H1 (cell line): ENCODE results near the gene RHBDD2. TPM values are rescaled to one million over a fixed set of nuclear protein-coding genes. Genes with fewer than 3 reads are reported as not detected.
"Not testable (repeated sequence)": the region's sequence is repeated elsewhere in the genome, so short reads cannot be mapped to it uniquely, and the experiment has no call there.

Experiments used
- CTCF ChIA-PET: fragments of 300-600 bp; sonication (Branson Sonifier 250); formaldehyde crosslinking; loops from one replicate; lab custom pipeline; 2021; ENCODE audit not compliant: partially characterized antibody; lab: Charles Lee
- POLR2A ChIA-PET: fragments of 300-600 bp; sonication (Branson Sonifier 250); formaldehyde crosslinking; loops from one replicate; lab custom pipeline; 2021; ENCODE audit warnings: inconsistent platforms; ENCODE audit not compliant: partially characterized antibody; lab: Charles Lee
- DNase-seq, 2 experiments: peaks; one replicate each; pipeline versions ENCODE4 v3.0.0 to v3.0.0-alpha.2; 2010 to 2022; ENCODE audit warnings: low spot score in 2 of 2, low read depth in 1 of 2, mixed read lengths in 1 of 2
- FAIRE-seq: peaks from 2 replicates; lab custom pipeline; 2011; peaks lifted over from hg19 to GRCh38; lab: Jason Lieb, UNC
- H2AFZ ChIP-seq: 2 replicates; pipeline ENCODE4 v1.8.1; 2012; ENCODE audit warnings: low read length, inconsistent platforms
- H2AK5ac ChIP-seq: 2 replicates; pipeline ENCODE4 v1.6.1; 2013; ENCODE audit warnings: low read depth, low read length
- H2BK120ac ChIP-seq: replicated peaks from 2 replicates; pipeline ENCODE3; 2013; ENCODE audit warnings: low read depth, low read length, inconsistent platforms
- H2BK12ac ChIP-seq: 2 replicates; pipeline ENCODE4 v1.6.1; 2013; ENCODE audit warnings: low read depth, low read length
- H2BK15ac ChIP-seq: 2 replicates; pipeline ENCODE4 v1.6.1; 2013; ENCODE audit warnings: low read length
- H2BK20ac ChIP-seq: 2 replicates; pipeline ENCODE4 v1.6.1; 2013; ENCODE audit warnings: low read length
- H2BK5ac ChIP-seq: 2 replicates; pipeline ENCODE4 v1.6.1; 2013; ENCODE audit warnings: low read depth, low read length
- H3K14ac ChIP-seq: 2 replicates; pipeline ENCODE4 v1.6.1; 2013; ENCODE audit warnings: inconsistent platforms; ENCODE audit not compliant: insufficient read length
- H3K18ac ChIP-seq: 2 replicates; pipeline ENCODE4 v1.6.1; 2013; ENCODE audit warnings: low read length; ENCODE audit errors: extremely low read depth
- H3K23ac ChIP-seq: 2 replicates; pipeline ENCODE4 v1.6.1; 2013; ENCODE audit warnings: inconsistent platforms; ENCODE audit not compliant: insufficient read length
- H3K23me2 ChIP-seq: 2 replicates; pipeline ENCODE4 v1.6.1; 2013; ENCODE audit warnings: low read depth, low read length
- H3K27ac ChIP-seq: 2 replicates; pipeline ENCODE4 v1.6.1; 2011; ENCODE audit warnings: low read depth, low read length, inconsistent platforms
- H3K27me3 ChIP-seq, 4 experiments: replicated peaks in 1 of 4; 1 replicate in 1 of 4; 2 replicates in 3 of 4; pipeline versions ENCODE4 v1.6.1 to v1.8.1; 2011 to 2013; ENCODE audit warnings: low read length in 3 of 4, mild to moderate bottlenecking in 3 of 4, inconsistent platforms in 2 of 4, mixed read lengths in 2 of 4, moderate library complexity in 1 of 4; ENCODE audit not compliant: control insufficient read depth in 3 of 4, insufficient read depth in 3 of 4; ENCODE audit errors: extremely low read depth in 1 of 4
- H3K36me3 ChIP-seq, 4 experiments: 2 replicates each; pipeline versions ENCODE4 v1.6.1 to v1.8.1; 2011 to 2013; ENCODE audit warnings: mild to moderate bottlenecking in 4 of 4, low read length in 3 of 4, moderate library complexity in 2 of 4, control low read depth in 1 of 4, inconsistent platforms in 1 of 4; ENCODE audit not compliant: insufficient read depth in 4 of 4, control insufficient read depth in 2 of 4
- H3K4ac ChIP-seq: replicated peaks from 2 replicates; pipeline ENCODE3; 2013; ENCODE audit warnings: low read length, low read depth, mixed read lengths, inconsistent platforms; ENCODE audit not compliant: insufficient read length
- H3K4me1 ChIP-seq, 4 experiments: replicated peaks in 1 of 4; 1 replicate in 1 of 4; 2 replicates in 3 of 4; pipeline versions ENCODE4 v1.6.1 to v1.8.1; 2011 to 2013; ENCODE audit warnings: low read length in 3 of 4, inconsistent platforms in 2 of 4, mixed read lengths in 1 of 4; ENCODE audit not compliant: insufficient read depth in 4 of 4, control insufficient read depth in 3 of 4
- H3K4me2 ChIP-seq, 2 experiments: 2 replicates each; pipeline versions ENCODE4 v1.6.1 to v1.8.1; 2011 to 2013; ENCODE audit warnings: low read depth in 2 of 2, low read length in 2 of 2, control low read depth in 1 of 2, inconsistent platforms in 1 of 2, mild to moderate bottlenecking in 1 of 2; ENCODE audit not compliant: insufficient read depth in 1 of 2
- H3K4me3 ChIP-seq, 4 experiments: fragments of 200-600, 300-600 bp in 1 of 4; sonication (generic), shearing (Covaris generic), sonication (Bioruptor Twin) in 1 of 4; 2 replicates each; pipeline versions ENCODE4 v1.5.1 to v1.8.1; 2011 to 2016; ENCODE audit warnings: low read length in 4 of 4, low read depth in 3 of 4, control low read depth in 2 of 4, inconsistent platforms in 2 of 4, mild to moderate bottlenecking in 2 of 4, mixed read lengths in 1 of 4, moderate library complexity in 1 of 4; ENCODE audit not compliant: insufficient read depth in 2 of 4; ENCODE audit errors: extremely low read depth in 1 of 4
- H3K56ac ChIP-seq: replicated peaks from 2 replicates; pipeline ENCODE3; 2013; ENCODE audit warnings: low read depth, mild to moderate bottlenecking, mixed read lengths, low read length, inconsistent platforms; ENCODE audit not compliant: insufficient read length
- H3K79me1 ChIP-seq: 2 replicates; pipeline ENCODE4 v1.6.1; 2013; ENCODE audit warnings: low read depth, low read length, control low read depth
- H3K79me2 ChIP-seq, 2 experiments: 2 replicates each; pipeline versions ENCODE4 v1.6.1 to v1.8.1; 2012 to 2013; ENCODE audit warnings: low read length in 2 of 2, mild to moderate bottlenecking in 2 of 2, inconsistent platforms in 1 of 2; ENCODE audit not compliant: insufficient read depth in 2 of 2, control insufficient read depth in 1 of 2
- H3K9ac ChIP-seq, 4 experiments: replicated peaks in 1 of 4; 1 replicate in 1 of 4; 2 replicates in 3 of 4; pipeline versions ENCODE4 v1.6.1 to v1.8.1; 2011 to 2013; ENCODE audit warnings: low read depth in 3 of 4, low read length in 3 of 4, control low read depth in 2 of 4, mild to moderate bottlenecking in 2 of 4, moderate library complexity in 2 of 4, inconsistent platforms in 1 of 4; ENCODE audit errors: extremely low read depth in 1 of 4
- H3K9me3 ChIP-seq, 2 experiments: 2 replicates each; pipeline versions ENCODE4 v1.6.1 to v1.8.1; 2012 to 2013; ENCODE audit warnings: mild to moderate bottlenecking in 2 of 2, moderate library complexity in 2 of 2, control low read depth in 1 of 2, inconsistent platforms in 1 of 2, low read depth in 1 of 2, low read length in 1 of 2, mixed read lengths in 1 of 2; ENCODE audit not compliant: insufficient read depth in 2 of 2
- H4K20me1 ChIP-seq, 2 experiments: replicated peaks in 1 of 2; 2 replicates each; pipeline versions ENCODE3 to v1.8.1; 2011 to 2013; ENCODE audit warnings: inconsistent platforms in 2 of 2, low read length in 2 of 2, mild to moderate bottlenecking in 1 of 2; ENCODE audit not compliant: insufficient read depth in 2 of 2, control insufficient read depth in 1 of 2
- H4K5ac ChIP-seq: 2 replicates; pipeline ENCODE4 v1.6.1; 2013; ENCODE audit warnings: low read length, low read depth, mixed read lengths, inconsistent platforms; ENCODE audit not compliant: insufficient read length
- H4K8ac ChIP-seq: 2 replicates; pipeline ENCODE4 v1.8.0; 2013; ENCODE audit warnings: mild to moderate bottlenecking, moderate library complexity, low read length, inconsistent platforms; ENCODE audit not compliant: insufficient read depth; ENCODE audit errors: extremely low read depth
- H4K91ac ChIP-seq: replicated peaks from 2 replicates; pipeline ENCODE3; 2013; ENCODE audit warnings: low read length, mixed read lengths, inconsistent platforms; ENCODE audit not compliant: insufficient read length
- WGBS, 2 experiments: shearing (Covaris generic) in 1 of 2; methylation state at CpG; one replicate each; pipeline versions ENCODE4 v1.1.6 to v1.1.7; 2013 to 2015; ENCODE audit warnings: low lambda C conversion rate in 2 of 2, mixed read lengths in 2 of 2, inconsistent platforms in 1 of 2, low coverage in 1 of 2, missing lambda C conversion rate in 1 of 2; ENCODE audit not compliant: insufficient replicate concordance in 2 of 2, insufficient coverage in 1 of 2, insufficient read length in 1 of 2; ENCODE audit errors: extremely low coverage in 1 of 2, missing lambda C conversion rate in 1 of 2; 5-methylcytosine and 5-hydroxymethylcytosine counted together
- polyA plus RNA-seq, 7 experiments: library from polyadenylated mRNA; depleted of rRNA in 3 of 7; stranded (reverse) in 5 of 7; unstranded in 2 of 7; fragments of >200 nt in 5 of 7; fragments of 200-250 nt in 2 of 7; gene quantifications; 1 replicate in 5 of 7; 2 replicates in 1 of 7; 4 replicates in 1 of 7; pipeline versions ENCODE4 v1.2.1 to v1.2.3, GENCODE V29; 2011 to 2013; ENCODE audit warnings: missing spikeins in 2 of 7, mixed read lengths in 2 of 7
- total RNA-seq: library from RNA; stranded (reverse); fragmentation: NEBNext Ultra II Directional; extraction: Animal tissue kit (Norgen Biotek cat#: 25700); gene quantifications from 2 replicates; pipeline ENCODE4 v1.2.1, GENCODE V29; 2021

RHBDD2 gene
- total and polyA plus RNA-seq, 2 of the 8 experiments (the other 6 are each of a cell fraction or from before 2014, with no cell fraction given), result 28.3 to 65.5 TPM

DNA sequence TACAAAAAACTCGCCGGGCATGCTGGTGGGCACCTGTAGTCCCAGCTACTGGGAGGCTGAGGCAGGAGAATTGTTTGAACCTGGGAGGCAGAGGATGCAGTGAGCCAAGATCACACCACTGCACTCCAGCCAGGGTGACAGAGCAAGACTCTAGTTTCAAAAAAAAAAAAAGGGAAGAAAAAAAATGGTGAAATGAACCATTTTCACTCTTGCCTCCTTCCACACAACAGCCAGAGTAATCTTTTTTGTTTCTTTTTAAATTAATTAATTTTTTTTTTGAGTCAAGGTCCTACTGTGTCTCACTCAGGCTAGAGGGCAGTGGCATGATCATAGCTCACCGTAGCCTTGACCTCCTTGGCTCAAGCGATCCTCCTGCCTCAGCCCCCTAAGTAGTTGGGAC, 14.6 kb upstream of the RHBDD2 start:
- H4K20me1 ChIP-seq, H2BK12ac ChIP-seq, H2BK15ac ChIP-seq, H3K9ac ChIP-seq, DNase-seq, H3K79me1 ChIP-seq, H2AFZ ChIP-seq, H3K4ac ChIP-seq, H3K27ac ChIP-seq, H3K56ac ChIP-seq, FAIRE-seq, H3K9me3 ChIP-seq, H3K36me3 ChIP-seq, H3K23ac ChIP-seq, H2BK20ac ChIP-seq, H3K27me3 ChIP-seq, H3K4me3 ChIP-seq, H2BK5ac ChIP-seq, H4K5ac ChIP-seq, H3K23me2 ChIP-seq, H3K4me2 ChIP-seq, H4K91ac ChIP-seq, H2AK5ac ChIP-seq, H4K8ac ChIP-seq, H3K4me1 ChIP-seq, H3K14ac ChIP-seq, H2BK120ac ChIP-seq, H3K79me2 ChIP-seq, H3K18ac ChIP-seq: not testable (repeated sequence)
- 88% methylated on average over 4 of the region's 4 CpGs; no CpG with 5 or more reads in 1 of the 2 experiments for WGBS, 2 experiments
- ChIA-PET POLR2A (interaction anchor here (1.2 kb wide), 1 partner anchor 130 kb away, joined by 4 read pairs; the partner anchor contains the start of gene TMEM120A), CTCF (interaction anchor here (1.1 to 4.3 kb wide), 6 partner anchors 8 to 156 kb away, joined by 3 to 57 read pairs (median 4); no protein-coding TSS in a partner anchor)
